Panc1 (cell line): ENCODE results near the gene PDE6A. TPM values are rescaled to one million over a fixed set of nuclear protein-coding genes. Genes with fewer than 3 reads are reported as not detected.

Experiments
- ATAC-seq: fragments of 200-7000 bp; cut with Tn5 transposase; 2 replicates; pipeline ENCODE4 v1.9.1; 2020; ENCODE audit warnings: mild to moderate bottlenecking, moderate library complexity
- BruUV-seq: library from RNA; stranded (reverse); fragments of 400-500 nt; replicated peaks from 2 replicates; lab custom pipeline; 2021; lab: Mats Ljungman, UMichigan
- CTCF ChIA-PET: fragments of 300-600 bp; sonication (Branson Sonifier 250); formaldehyde crosslinking; loops from one replicate; lab custom pipeline; 2022; ENCODE audit warnings: antibody characterized with exemption; lab: Charles Lee
- POLR2A ChIA-PET: fragments of 300-600 bp; sonication (Branson Sonifier 250); formaldehyde crosslinking; loops from one replicate; lab custom pipeline; 2022; ENCODE audit warnings: antibody characterized with exemption; lab: Charles Lee
- DNase-seq: peaks from one replicate; pipeline ENCODE4 v3.0.0-alpha.2; 2010; ENCODE audit warnings: low read depth, low spot score
- H3K27ac ChIP-seq: 2 replicates; pipeline ENCODE4 v1.5.1; 2011; ENCODE audit warnings: mild to moderate bottlenecking, low read length, inconsistent platforms
- H3K27me3 ChIP-seq: fragments of 200-500 bp; sonication (Bioruptor generic); 2 replicates; pipeline ENCODE4 v1.6.0; 2014; ENCODE audit warnings: low read length, inconsistent platforms; ENCODE audit not compliant: control insufficient read depth, insufficient read depth
- H3K36me3 ChIP-seq: fragments of 200-500 bp; sonication (Bioruptor generic); 2 replicates; pipeline ENCODE4 v1.5.1; 2014; ENCODE audit warnings: inconsistent platforms, mild to moderate bottlenecking, low read length, moderate library complexity; ENCODE audit not compliant: control insufficient read depth, insufficient read depth
- H3K4me1 ChIP-seq: 2 replicates; pipeline ENCODE4 v1.5.1; 2011; ENCODE audit warnings: inconsistent platforms, mild to moderate bottlenecking, low read length, moderate library complexity; ENCODE audit not compliant: control insufficient read depth, insufficient read depth
- H3K4me3 ChIP-seq, 2 experiments: 2 replicates each; pipeline ENCODE4 v1.5.1; 2011 to 2012; ENCODE audit warnings: low read depth in 2 of 2, low read length in 2 of 2, mild to moderate bottlenecking in 2 of 2, inconsistent platforms in 1 of 2, moderate library complexity in 1 of 2
- H3K9me3 ChIP-seq: fragments of 200-500 bp; sonication (Bioruptor generic); 2 replicates; pipeline ENCODE4 v1.5.1; 2014; ENCODE audit warnings: low read depth, mild to moderate bottlenecking, inconsistent platforms, low read length, moderate library complexity; ENCODE audit not compliant: control insufficient read depth, insufficient read depth
- POLR2AphosphoS5 ChIP-seq: IDR thresholded peaks from 2 replicates; pipeline ENCODE4 v1.6.1; 2012; ENCODE audit warnings: mild to moderate bottlenecking, low read depth, low read length, moderate library complexity
- SIN3A ChIP-seq: IDR thresholded peaks from 2 replicates; pipeline ENCODE4 v1.6.1; 2012; ENCODE audit warnings: low read depth, mild to moderate bottlenecking, low read length, moderate library complexity, borderline replicate concordance; ENCODE audit not compliant: insufficient read depth
- TCF7L2 ChIP-seq: IDR thresholded peaks from 2 replicates; pipeline ENCODE4 v1.6.1; 2011; ENCODE audit warnings: mild to moderate bottlenecking, low read depth, low read length, inconsistent platforms
- in situ Hi-C: cut with HindIII; loops from 2 replicates; pipeline ENCODE4 v1.10.0; 2016; ENCODE audit warnings: low sequenced_read_pairs, low pct_unique_long_range_greater_than_20kb
- intact Hi-C: fragments of 100-400 bp; cut with micrococcal nuclease; formaldehyde crosslinking; loops from one replicate; pipeline ENCODE4 v1.10.0; 2022; ENCODE audit not compliant: unreplicated experiment
- total RNA-seq: library from RNA; stranded (reverse); gene quantifications from one replicate; pipeline ENCODE4 v1.2.1, GENCODE V29; 2021; ENCODE audit not compliant: unreplicated experiment
- TF ChIP-seq, protein P1 (sequence below): fragments of 450-650 bp; IDR thresholded peaks from 2 replicates; pipeline ENCODE4 v1.5.1; 2017; ENCODE audit warnings: mild to moderate bottlenecking
- TF ChIP-seq, protein P2 (sequence below), 2 experiments: IDR thresholded peaks; 2 replicates each; pipeline ENCODE4 v1.6.1; 2011 to 2012; ENCODE audit warnings: low read depth in 2 of 2, control low read depth in 1 of 2, low read length in 1 of 2, mild to moderate bottlenecking in 1 of 2, moderate library complexity in 1 of 2; ENCODE audit not compliant: insufficient read depth in 1 of 2

Gene PDE6A
- total RNA-seq, 1 experiment from 2014 or later, result 0.33 TPM

DNA sequence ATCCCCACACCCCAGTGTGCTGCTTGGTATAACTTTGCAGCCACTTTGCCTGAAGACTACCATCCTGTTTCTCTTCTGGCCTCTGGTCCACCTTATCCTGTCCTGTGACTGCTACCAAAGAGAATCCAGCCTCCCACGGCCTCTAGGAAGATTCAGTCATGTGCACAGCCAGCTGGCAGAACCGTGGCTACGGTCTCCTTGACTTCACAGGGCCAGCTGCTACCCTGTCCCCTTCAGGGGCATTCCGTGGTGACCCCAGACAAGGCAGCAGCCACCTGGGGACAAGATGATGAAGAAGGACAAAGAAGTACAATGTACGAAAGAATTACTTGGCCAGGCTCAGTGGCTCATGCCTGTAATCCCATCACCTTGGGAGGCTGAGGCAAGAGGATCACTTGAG lies 98.6 kb downstream of the PDE6A start:
- Histone ChIP-seq H3K4me1 (no peaks in the 10 kb centered on the region), H3K27ac (no peak overlapping the region), H3K4me3 (no peak overlapping the region), H3K36me3 (no peaks in the 10 kb centered on the region), H3K9me3 (no peaks in the 10 kb centered on the region), H3K27me3 (no peaks in the 10 kb centered on the region)
- DNase-seq, result no peak
- in situ Hi-C loops (no loop called here), intact Hi-C loops (no loop called here)
- BruUV-seq, result no TSS peak
- POLR2A ChIA-PET, result interaction anchor here (0.6 kb wide), 1 partner anchor 419 kb away, joined by 11 read pairs; no protein-coding TSS in a partner anchor
- CTCF ChIA-PET, result no interaction called here
- ATAC-seq, result no peak
- TF ChIP-seq, protein P1, sequence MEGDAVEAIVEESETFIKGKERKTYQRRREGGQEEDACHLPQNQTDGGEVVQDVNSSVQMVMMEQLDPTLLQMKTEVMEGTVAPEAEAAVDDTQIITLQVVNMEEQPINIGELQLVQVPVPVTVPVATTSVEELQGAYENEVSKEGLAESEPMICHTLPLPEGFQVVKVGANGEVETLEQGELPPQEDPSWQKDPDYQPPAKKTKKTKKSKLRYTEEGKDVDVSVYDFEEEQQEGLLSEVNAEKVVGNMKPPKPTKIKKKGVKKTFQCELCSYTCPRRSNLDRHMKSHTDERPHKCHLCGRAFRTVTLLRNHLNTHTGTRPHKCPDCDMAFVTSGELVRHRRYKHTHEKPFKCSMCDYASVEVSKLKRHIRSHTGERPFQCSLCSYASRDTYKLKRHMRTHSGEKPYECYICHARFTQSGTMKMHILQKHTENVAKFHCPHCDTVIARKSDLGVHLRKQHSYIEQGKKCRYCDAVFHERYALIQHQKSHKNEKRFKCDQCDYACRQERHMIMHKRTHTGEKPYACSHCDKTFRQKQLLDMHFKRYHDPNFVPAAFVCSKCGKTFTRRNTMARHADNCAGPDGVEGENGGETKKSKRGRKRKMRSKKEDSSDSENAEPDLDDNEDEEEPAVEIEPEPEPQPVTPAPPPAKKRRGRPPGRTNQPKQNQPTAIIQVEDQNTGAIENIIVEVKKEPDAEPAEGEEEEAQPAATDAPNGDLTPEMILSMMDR, result no peak
- TF ChIP-seq POLR2AphosphoS5 (no peak), TCF7L2 (no peak), SIN3A (no peak)
- TF ChIP-seq, protein P2, sequence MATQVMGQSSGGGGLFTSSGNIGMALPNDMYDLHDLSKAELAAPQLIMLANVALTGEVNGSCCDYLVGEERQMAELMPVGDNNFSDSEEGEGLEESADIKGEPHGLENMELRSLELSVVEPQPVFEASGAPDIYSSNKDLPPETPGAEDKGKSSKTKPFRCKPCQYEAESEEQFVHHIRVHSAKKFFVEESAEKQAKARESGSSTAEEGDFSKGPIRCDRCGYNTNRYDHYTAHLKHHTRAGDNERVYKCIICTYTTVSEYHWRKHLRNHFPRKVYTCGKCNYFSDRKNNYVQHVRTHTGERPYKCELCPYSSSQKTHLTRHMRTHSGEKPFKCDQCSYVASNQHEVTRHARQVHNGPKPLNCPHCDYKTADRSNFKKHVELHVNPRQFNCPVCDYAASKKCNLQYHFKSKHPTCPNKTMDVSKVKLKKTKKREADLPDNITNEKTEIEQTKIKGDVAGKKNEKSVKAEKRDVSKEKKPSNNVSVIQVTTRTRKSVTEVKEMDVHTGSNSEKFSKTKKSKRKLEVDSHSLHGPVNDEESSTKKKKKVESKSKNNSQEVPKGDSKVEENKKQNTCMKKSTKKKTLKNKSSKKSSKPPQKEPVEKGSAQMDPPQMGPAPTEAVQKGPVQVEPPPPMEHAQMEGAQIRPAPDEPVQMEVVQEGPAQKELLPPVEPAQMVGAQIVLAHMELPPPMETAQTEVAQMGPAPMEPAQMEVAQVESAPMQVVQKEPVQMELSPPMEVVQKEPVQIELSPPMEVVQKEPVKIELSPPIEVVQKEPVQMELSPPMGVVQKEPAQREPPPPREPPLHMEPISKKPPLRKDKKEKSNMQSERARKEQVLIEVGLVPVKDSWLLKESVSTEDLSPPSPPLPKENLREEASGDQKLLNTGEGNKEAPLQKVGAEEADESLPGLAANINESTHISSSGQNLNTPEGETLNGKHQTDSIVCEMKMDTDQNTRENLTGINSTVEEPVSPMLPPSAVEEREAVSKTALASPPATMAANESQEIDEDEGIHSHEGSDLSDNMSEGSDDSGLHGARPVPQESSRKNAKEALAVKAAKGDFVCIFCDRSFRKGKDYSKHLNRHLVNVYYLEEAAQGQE (IDR thresholded peaks at IDR 0.05; ENCODE audit: insufficient read depth in 1 of 2, low read depth in 2 of 2, low read length in 1 of 2), result no peak

DNA sequence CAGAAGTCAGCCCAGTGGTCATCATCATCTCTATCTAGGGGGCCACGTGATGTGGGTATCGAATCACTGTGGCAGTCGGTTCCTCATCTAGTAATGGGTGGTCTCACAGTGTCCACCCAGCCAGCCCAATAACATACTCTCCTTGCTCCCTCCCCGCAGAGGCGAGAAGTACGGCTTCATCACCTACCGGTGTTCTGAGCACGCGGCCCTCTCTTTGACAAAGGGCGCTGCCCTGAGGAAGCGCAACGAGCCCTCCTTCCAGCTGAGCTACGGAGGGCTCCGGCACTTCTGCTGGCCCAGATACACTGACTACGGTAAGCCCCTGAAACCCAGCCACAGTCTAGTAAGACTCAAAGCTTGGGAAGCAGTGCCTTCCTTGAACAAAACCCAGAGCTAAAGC lies 99.0 kb downstream of the PDE6A start:
- ATAC-seq, result no peak
- H3K4me1 ChIP-seq, result no peaks in the 10 kb centered on the region
- no peak for TF ChIP-seq POLR2AphosphoS5
- TF ChIP-seq, protein P2 (IDR thresholded peaks at IDR 0.05; ENCODE audit: insufficient read depth in 1 of 2, low read depth in 2 of 2, low read length in 1 of 2), result no peak
- no peak for TF ChIP-seq TCF7L2
- TF ChIP-seq SIN3A, result no peak
- TF ChIP-seq, protein P1, result no peak
- no peak overlapping the region for H3K27ac ChIP-seq
- ChIA-PET CTCF (interaction anchor here (0.5 kb wide), 1 partner anchor 25 kb away, joined by 8 read pairs; no protein-coding TSS in a partner anchor), POLR2A (interaction anchor here (0.6 kb wide), 1 partner anchor 420 kb away, joined by 11 read pairs; no protein-coding TSS in a partner anchor)
- H3K4me3 ChIP-seq, result no peak overlapping the region
- no TSS peak for BruUV-seq
- no peaks in the 10 kb centered on the region for H3K27me3 ChIP-seq
- H3K36me3 ChIP-seq, result no peaks in the 10 kb centered on the region
- in situ Hi-C loops, result no loop called here
- DNase-seq, result no peak
- no peaks in the 10 kb centered on the region for H3K9me3 ChIP-seq
- intact Hi-C loops, result no loop called here
